ENCODE results near the gene LARP1B.
"Not testable (repeated sequence)": the region's sequence is repeated elsewhere in the genome, so short reads cannot be mapped to it uniquely, and the experiment has no call there.

Gene LARP1B

DNA sequence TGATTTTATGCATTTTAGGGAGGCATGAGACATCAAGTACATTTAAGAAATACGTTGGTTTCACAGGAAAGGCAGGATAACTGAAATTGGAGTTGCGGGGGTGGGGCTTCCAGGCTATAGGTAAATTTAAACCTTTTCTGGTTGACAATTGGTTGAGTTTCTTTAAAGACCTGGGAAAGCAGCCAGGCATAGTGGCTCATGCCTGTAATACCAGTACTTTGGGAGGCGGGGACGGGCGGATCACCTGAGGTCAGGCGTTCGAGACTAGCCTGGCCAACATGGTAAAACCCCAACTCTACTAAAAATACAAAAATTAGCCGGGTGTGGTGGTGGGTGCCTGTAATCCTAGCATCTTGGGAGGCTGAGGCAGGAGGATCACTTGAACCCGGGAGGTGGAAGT is 6.2 kb upstream of the LARP1B start:
- not testable (repeated sequence) for H2BK120ac ChIP-seq (ENCODE audit: insufficient read depth, low read length, poor library complexity); DNase-seq; H3K4me3 ChIP-seq (ENCODE audit: low read depth, low read length); H3K4me2 ChIP-seq (ENCODE audit: low read length); H4K12ac ChIP-seq (ENCODE audit: low read depth, low read length); H2AK5ac ChIP-seq (ENCODE audit: low read length); H3K79me2 ChIP-seq (ENCODE audit: control insufficient read depth, insufficient read depth, low read length, poor library complexity); H3K18ac ChIP-seq (ENCODE audit: low read length); H4K8ac ChIP-seq (ENCODE audit: low read depth, low read length); H3K27me3 ChIP-seq (ENCODE audit: insufficient read depth, low read length); H3K4me1 ChIP-seq (ENCODE audit: control insufficient read depth in 1 of 2, insufficient read depth in 2 of 2, low read length in 2 of 2); H3K36me3 ChIP-seq (ENCODE audit: control insufficient read depth in 1 of 2, insufficient read depth in 2 of 2, low read length in 2 of 2); H3K9me3 ChIP-seq (ENCODE audit: insufficient read depth, low read depth, low read length); H3K27ac ChIP-seq (ENCODE audit: low read depth, low read length); H4K91ac ChIP-seq (ENCODE audit: low read depth, low read length); H3K14ac ChIP-seq (ENCODE audit: low read length); H2AFZ ChIP-seq (ENCODE audit: insufficient read depth, low read length, poor library complexity); H2BK5ac ChIP-seq (ENCODE audit: low read depth, low read length, poor library complexity); H2BK12ac ChIP-seq (ENCODE audit: low read length); H3K23ac ChIP-seq (ENCODE audit: low read length); H3K79me1 ChIP-seq (ENCODE audit: low read length); H3K4ac ChIP-seq (ENCODE audit: low read depth, low read length); H3K9ac ChIP-seq (ENCODE audit: low read length)
- no CpG with 5 or more reads among the region's 9 CpGs for WGBS (ENCODE audit: extremely low coverage, insufficient coverage, insufficient read length)

DNA sequence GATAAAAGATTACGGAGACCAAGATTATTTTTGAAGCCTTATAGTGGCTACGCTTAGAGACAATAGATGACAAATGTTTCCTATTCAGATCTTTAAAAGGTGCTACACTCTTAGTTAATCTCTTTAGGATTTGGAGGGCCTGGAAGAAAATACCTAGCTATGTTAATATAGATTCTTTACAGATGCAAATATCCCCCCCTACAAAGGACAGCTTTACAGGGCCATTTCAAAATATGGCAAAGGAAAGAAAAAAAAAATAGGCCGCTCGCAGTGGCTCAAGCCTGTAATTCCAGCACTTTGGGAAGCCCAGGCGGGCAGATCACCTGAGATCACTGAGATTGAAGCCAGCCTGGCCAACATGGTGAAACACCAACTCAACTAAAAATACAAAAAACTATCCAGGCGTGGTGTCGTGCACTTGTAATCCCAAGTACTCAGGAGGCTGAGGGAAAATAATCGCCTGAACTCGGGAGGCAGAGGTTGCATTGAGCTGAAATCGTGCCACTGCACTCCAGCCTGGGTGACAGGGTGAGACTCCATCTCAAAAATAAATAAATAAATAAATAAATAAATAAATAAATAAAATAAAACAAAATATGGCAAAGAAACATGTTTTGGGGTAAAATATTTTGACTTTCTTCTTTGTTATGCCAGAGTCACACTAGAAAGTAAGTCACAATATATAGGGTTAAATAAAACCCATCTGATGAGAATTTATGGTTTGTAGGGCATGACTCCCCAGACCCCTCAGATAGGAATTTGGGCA is 5.5 kb upstream of the LARP1B start:
- not testable (repeated sequence) for H3K18ac ChIP-seq (ENCODE audit: low read length); H3K4me3 ChIP-seq (ENCODE audit: low read depth, low read length); H3K14ac ChIP-seq (ENCODE audit: low read length); H3K9me3 ChIP-seq (ENCODE audit: insufficient read depth, low read depth, low read length); DNase-seq; H2BK12ac ChIP-seq (ENCODE audit: low read length); H2AK5ac ChIP-seq (ENCODE audit: low read length); H3K9ac ChIP-seq (ENCODE audit: low read length); H4K8ac ChIP-seq (ENCODE audit: low read depth, low read length); H3K27me3 ChIP-seq (ENCODE audit: insufficient read depth, low read length); H3K4ac ChIP-seq (ENCODE audit: low read depth, low read length); H3K79me2 ChIP-seq (ENCODE audit: control insufficient read depth, insufficient read depth, low read length, poor library complexity); H3K36me3 ChIP-seq (ENCODE audit: control insufficient read depth in 1 of 2, insufficient read depth in 2 of 2, low read length in 2 of 2); H4K12ac ChIP-seq (ENCODE audit: low read depth, low read length); H3K27ac ChIP-seq (ENCODE audit: low read depth, low read length); H3K23ac ChIP-seq (ENCODE audit: low read length); H3K4me1 ChIP-seq (ENCODE audit: control insufficient read depth in 1 of 2, insufficient read depth in 2 of 2, low read length in 2 of 2); H2BK5ac ChIP-seq (ENCODE audit: low read depth, low read length, poor library complexity); H3K4me2 ChIP-seq (ENCODE audit: low read length); H4K91ac ChIP-seq (ENCODE audit: low read depth, low read length); H2BK120ac ChIP-seq (ENCODE audit: insufficient read depth, low read length, poor library complexity); H2AFZ ChIP-seq (ENCODE audit: insufficient read depth, low read length, poor library complexity); H3K79me1 ChIP-seq (ENCODE audit: low read length)
- WGBS (ENCODE audit: extremely low coverage, insufficient coverage, insufficient read length), result no CpG with 5 or more reads among the region's 10 CpGs

DNA sequence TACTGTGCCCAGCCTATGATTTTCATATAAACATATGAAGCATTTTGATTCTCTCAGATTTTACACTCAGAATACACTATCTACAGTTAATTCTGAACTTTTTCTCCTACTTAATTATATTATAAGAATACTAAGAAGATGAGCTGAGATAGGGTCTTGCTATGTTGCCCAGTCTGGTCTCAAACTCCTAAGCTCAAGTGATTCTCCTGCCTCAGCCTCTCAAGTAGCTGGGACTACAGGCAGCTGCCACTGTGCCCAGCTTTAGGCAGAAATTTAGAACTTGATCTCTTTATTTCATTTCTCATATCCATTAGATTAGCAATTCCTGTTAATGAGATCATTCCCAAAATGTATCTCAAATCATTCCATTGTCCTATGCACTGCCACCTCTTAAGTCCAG is 4.7 kb upstream of the LARP1B start:
- H3K4me3 ChIP-seq (ENCODE audit: low read depth, low read length), result no peak overlapping the region
- H2BK120ac ChIP-seq (ENCODE audit: insufficient read depth, low read length, poor library complexity), result no peak overlapping the region
- H2BK5ac ChIP-seq (ENCODE audit: low read depth, low read length, poor library complexity), result no peak overlapping the region
- H4K8ac ChIP-seq (ENCODE audit: low read depth, low read length), result no peak overlapping the region
- H3K4me2 ChIP-seq (ENCODE audit: low read length), result no peak overlapping the region
- no peak overlapping the region for H3K14ac ChIP-seq (ENCODE audit: low read length)
- H4K91ac ChIP-seq (ENCODE audit: low read depth, low read length), result no peak overlapping the region
- no peak overlapping the region for H3K27ac ChIP-seq (ENCODE audit: low read depth, low read length)
- no peaks in the 10 kb centered on the region for H3K4me1 ChIP-seq (ENCODE audit: control insufficient read depth in 1 of 2, insufficient read depth in 2 of 2, low read length in 2 of 2)
- H3K4ac ChIP-seq (ENCODE audit: low read depth, low read length), result no peak overlapping the region
- no peak overlapping the region for H3K18ac ChIP-seq (ENCODE audit: low read length)
- no peak overlapping the region for H2BK12ac ChIP-seq (ENCODE audit: low read length)
- no peak for DNase-seq
- no peak overlapping the region for H2AK5ac ChIP-seq (ENCODE audit: low read length)
- no peaks in the 10 kb centered on the region for H3K27me3 ChIP-seq (ENCODE audit: insufficient read depth, low read length)
- peaks cover 7% of the 10 kb centered on the region for H3K79me2 ChIP-seq (ENCODE audit: control insufficient read depth, insufficient read depth, low read length, poor library complexity)
- H2AFZ ChIP-seq (ENCODE audit: insufficient read depth, low read length, poor library complexity), result no peak overlapping the region
- H3K79me1 ChIP-seq (ENCODE audit: low read length), result peaks cover 9% of the 10 kb centered on the region
- no peak overlapping the region for H3K23ac ChIP-seq (ENCODE audit: low read length)
- H3K9ac ChIP-seq (ENCODE audit: low read length), result no peak overlapping the region
- no peak overlapping the region for H4K12ac ChIP-seq (ENCODE audit: low read depth, low read length)
- H3K9me3 ChIP-seq (ENCODE audit: insufficient read depth, low read depth, low read length), result peaks cover 2% of the 10 kb centered on the region
- H3K36me3 ChIP-seq (ENCODE audit: control insufficient read depth in 1 of 2, insufficient read depth in 2 of 2, low read length in 2 of 2), result no peaks in the 10 kb centered on the region

GRCh38 chr4:128060121-128060698 is 902 bp upstream of the LARP1B start:
- Histone ChIP-seq H3K4ac (ENCODE audit: low read depth, low read length) (no peak overlapping the region), H3K14ac (ENCODE audit: low read length) (peak overlapping the region; percentile 94), H3K27me3 (ENCODE audit: insufficient read depth, low read length) (no peaks in the 10 kb centered on the region), H3K36me3 (ENCODE audit: control insufficient read depth in 1 of 2, insufficient read depth in 2 of 2, low read length in 2 of 2) (no peaks in the 10 kb centered on the region), H2AK5ac (ENCODE audit: low read length) (no peak overlapping the region), H4K12ac (ENCODE audit: low read depth, low read length) (peak overlapping the region; percentile 43), H4K91ac (ENCODE audit: low read depth, low read length) (peak overlapping the region; percentile 98), H4K8ac (ENCODE audit: low read depth, low read length) (peak overlapping the region; percentile 96), H3K4me3 (ENCODE audit: low read depth, low read length) (peak overlapping the region; percentile 96), H3K4me1 (ENCODE audit: control insufficient read depth in 1 of 2, insufficient read depth in 2 of 2, low read length in 2 of 2) (peaks cover 0 to 2% of the 10 kb centered on the region in 2 experiments), H3K9ac (ENCODE audit: low read length) (peak overlapping the region; percentile 94), H2BK12ac (ENCODE audit: low read length) (no peak overlapping the region), H2BK5ac (ENCODE audit: low read depth, low read length, poor library complexity) (peak overlapping the region; percentile 93), H3K9me3 (ENCODE audit: insufficient read depth, low read depth, low read length) (no peaks in the 10 kb centered on the region), H3K18ac (ENCODE audit: low read length) (no peak overlapping the region), H3K23ac (ENCODE audit: low read length) (no peak overlapping the region), H3K79me1 (ENCODE audit: low read length) (peaks cover 13% of the 10 kb centered on the region), H2AFZ (ENCODE audit: insufficient read depth, low read length, poor library complexity) (peak overlapping the region; percentile 99), H3K4me2 (ENCODE audit: low read length) (peak overlapping the region; percentile 64), H2BK120ac (ENCODE audit: insufficient read depth, low read length, poor library complexity) (peak overlapping the region; percentile 86), H3K27ac (ENCODE audit: low read depth, low read length) (peak overlapping the region; percentile 93), H3K79me2 (ENCODE audit: control insufficient read depth, insufficient read depth, low read length, poor library complexity) (peaks cover 16% of the 10 kb centered on the region)
- no peak for DNase-seq
- no CpG with 5 or more reads among the region's 21 CpGs for WGBS (ENCODE audit: extremely low coverage, insufficient coverage, insufficient read length)
